GM12878 (cell line): ENCODE data around the gene DCC. TPM values are rescaled to one million over a fixed set of nuclear protein-coding genes. Genes with fewer than 3 reads are reported as not detected.

Experiments
- ATAC-seq: fragments of 200-7000 bp; cut with Tn5 transposase; 3 replicates; pipeline ENCODE4 v1.9.1; 2020; ENCODE audit warnings: mild to moderate bottlenecking, moderate library complexity
- BruUV-seq: library from RNA; stranded (reverse); fragments of 400-500 nt; replicated peaks from 2 replicates; lab custom pipeline; 2021; lab: Mats Ljungman, UMichigan
- CTCF ChIA-PET: fragments of 300-600 bp; sonication (Branson Sonifier 250); formaldehyde crosslinking; extraction: SDS; loops from one replicate; lab custom pipeline; 2021; ENCODE audit warnings: inconsistent platforms; lab: Yijun Ruan, JAX
- POLR2A ChIA-PET: fragments of 350-600 bp; formaldehyde crosslinking; extraction: SDS; loops from one replicate; lab custom pipeline; 2021; ENCODE audit warnings: inconsistent platforms; lab: Charles Lee
- RAD21 ChIA-PET: fragments of 300-600 bp; sonication (Branson Sonifier 250); formaldehyde crosslinking; loops from one replicate; lab custom pipeline; 2023; ENCODE audit warnings: antibody characterized with exemption; ENCODE audit not compliant: unreplicated experiment; lab: Charles Lee
- SMC1A ChIA-PET: fragments of 300-600 bp; sonication (Branson Sonifier 250); formaldehyde crosslinking; loops from one replicate; lab custom pipeline; 2023; ENCODE audit not compliant: unreplicated experiment, uncharacterized antibody; lab: Charles Lee
- DNase-seq: peaks from one replicate; pipeline ENCODE4 v3.0.0-alpha.2; 2011; ENCODE audit warnings: low read depth, low spot score
- FAIRE-seq: peaks from 3 replicates; lab custom pipeline; 2011; peaks lifted over from hg19 to GRCh38; lab: Jason Lieb, UNC
- H2AFZ ChIP-seq: 2 replicates; pipeline ENCODE4 v1.6.0; 2011; ENCODE audit warnings: low read depth, low read length, control low read depth; ENCODE audit not compliant: control insufficient read depth
- H3K27ac ChIP-seq: 2 replicates; pipeline ENCODE4 v1.5.1; 2011; ENCODE audit warnings: control low read depth; ENCODE audit not compliant: control insufficient read depth, insufficient read depth
- H3K27me3 ChIP-seq, 2 experiments: replicated peaks in 1 of 2; 2 replicates each; pipeline versions ENCODE4 v1.6.0 to v1.6.1; 2011; ENCODE audit warnings: low read length in 1 of 2; ENCODE audit not compliant: control insufficient read depth in 2 of 2, insufficient read depth in 2 of 2
- H3K36me3 ChIP-seq, 2 experiments: 2 replicates each; pipeline ENCODE4 v1.5.1; 2011; ENCODE audit warnings: low read length in 1 of 2; ENCODE audit not compliant: control insufficient read depth in 2 of 2, insufficient read depth in 2 of 2
- H3K4me1 ChIP-seq: 2 replicates; pipeline ENCODE4 v1.6.1; 2011; ENCODE audit warnings: mild to moderate bottlenecking, low read length, moderate library complexity, mixed read lengths; ENCODE audit not compliant: control insufficient read depth, insufficient read depth
- H3K4me2 ChIP-seq: 2 replicates; pipeline ENCODE4 v1.6.0; 2011; ENCODE audit warnings: control low read depth; ENCODE audit not compliant: control insufficient read depth, insufficient read depth
- H3K4me3 ChIP-seq: fragments of 200-600 bp; sonication (generic); 2 replicates; pipeline ENCODE4 v1.5.1; 2016
- H3K79me2 ChIP-seq: 2 replicates; pipeline ENCODE4 v1.6.0; 2011; ENCODE audit warnings: low read length; ENCODE audit not compliant: control insufficient read depth, insufficient read depth
- H3K9ac ChIP-seq: 2 replicates; pipeline ENCODE4 v1.8.0; 2011; ENCODE audit warnings: low read length, control low read depth, mixed read lengths; ENCODE audit not compliant: control insufficient read depth, insufficient read depth
- H3K9me3 ChIP-seq: replicated peaks from 3 replicates; pipeline ENCODE4 v1.5.1; 2011; ENCODE audit warnings: mild to moderate bottlenecking, low read length; ENCODE audit not compliant: control insufficient read depth, insufficient read depth
- H4K20me1 ChIP-seq: 2 replicates; pipeline ENCODE4 v1.6.0; 2011; ENCODE audit not compliant: control insufficient read depth, insufficient read depth
- ASH2L ChIP-seq: fragments of 300-600, 200-600 bp; sonication (generic); IDR thresholded peaks from 2 replicates; pipeline ENCODE4 v1.6.1; 2017; ENCODE audit warnings: low read depth, mild to moderate bottlenecking, borderline replicate concordance
- BHLHE40 ChIP-seq, 2 experiments: fragments of 450-650 bp in 1 of 2; IDR thresholded peaks; 2 replicates each; pipeline ENCODE4 v1.6.1; 2011 to 2017; ENCODE audit warnings: low read depth in 2 of 2, borderline replicate concordance in 1 of 2, improper control_type of control experiment in 1 of 2, low read length in 1 of 2, mild to moderate bottlenecking in 1 of 2
- CREB1 ChIP-seq: IDR thresholded peaks from 2 replicates; pipeline ENCODE4 v1.6.1; 2012; ENCODE audit warnings: low read depth, mild to moderate bottlenecking, inconsistent platforms
- DPF2 ChIP-seq: fragments of 450-650 bp; IDR thresholded peaks from 2 replicates; pipeline ENCODE4 v1.6.1; 2017; ENCODE audit warnings: mild to moderate bottlenecking
- EED ChIP-seq: sonication (generic); IDR thresholded peaks from 2 replicates; pipeline ENCODE4 v1.6.1; 2016; ENCODE audit warnings: antibody characterized with exemption, low read depth
- HDGF ChIP-seq: fragments of 450-650 bp; IDR thresholded peaks from 2 replicates; pipeline ENCODE4 v1.6.1; 2016; ENCODE audit warnings: antibody characterized with exemption
- JUNB ChIP-seq: IDR thresholded peaks from 2 replicates; pipeline ENCODE4 v1.6.1; 2016; ENCODE audit warnings: antibody characterized with exemption, mild to moderate bottlenecking
- KDM1A ChIP-seq: fragments of 200-600 bp; sonication (generic); IDR thresholded peaks from 2 replicates; pipeline ENCODE4 v1.6.1; 2016; ENCODE audit warnings: borderline replicate concordance
- NR2F1 ChIP-seq: fragments of 450-650 bp; conservative IDR thresholded peaks from 2 replicates; pipeline ENCODE4 v1.6.1; 2017; ENCODE audit warnings: mild to moderate bottlenecking
- POLR2A ChIP-seq: IDR thresholded peaks from 2 replicates; pipeline ENCODE4 v1.6.1; 2011; ENCODE audit warnings: low read depth, mild to moderate bottlenecking, low read length
- RCOR1 ChIP-seq: conservative IDR thresholded peaks from 2 replicates; pipeline ENCODE4 v1.6.1; 2012; ENCODE audit warnings: low read depth, low read length, improper control_type of control experiment
- SIN3A ChIP-seq: IDR thresholded peaks from 2 replicates; pipeline ENCODE4 v1.6.1; 2012; ENCODE audit warnings: low read depth, low read length, improper control_type of control experiment
- SPI1 ChIP-seq: IDR thresholded peaks from 2 replicates; pipeline ENCODE4 v1.6.1; 2011; ENCODE audit warnings: low read depth, mild to moderate bottlenecking, low read length, moderate library complexity, borderline replicate concordance; ENCODE audit not compliant: insufficient read depth
- SRF ChIP-seq, 2 experiments: IDR thresholded peaks; 2 replicates each; pipeline ENCODE4 v1.6.1; 2011; ENCODE audit warnings: low read depth in 2 of 2, low read length in 2 of 2, mild to moderate bottlenecking in 1 of 2, moderate library complexity in 1 of 2
- TAF1 ChIP-seq: IDR thresholded peaks from 2 replicates; pipeline ENCODE4 v1.6.1; 2011; ENCODE audit warnings: mild to moderate bottlenecking, low read depth, low read length, borderline replicate concordance
- ZNF24 ChIP-seq: fragments of 450-650 bp; IDR thresholded peaks from 2 replicates; pipeline ENCODE4 v1.6.1; 2017; ENCODE audit warnings: antibody characterized with exemption, mild to moderate bottlenecking
- ZNF274 ChIP-seq: IDR thresholded peaks from one replicate; pipeline ENCODE4 v1.8.0; 2011; ENCODE audit not compliant: insufficient read length, insufficient read depth
- in situ Hi-C: fragments of 300-500 bp; cut with MboI; formaldehyde crosslinking; loops from 9 replicates; pipeline ENCODE4 v1.14.3; 2018; ENCODE audit warnings: mixed read lengths
- intact Hi-C: fragments of 100-400 bp; cut with micrococcal nuclease; formaldehyde crosslinking; loops from one replicate; pipeline ENCODE4 v1.14.2; 2022; ENCODE audit not compliant: unreplicated experiment
- polyA plus RNA-seq, 11 experiments: library from polyadenylated mRNA; depleted of rRNA in 4 of 11; unstranded in 6 of 11; stranded (reverse) in 5 of 11; fragments of >200 nt; fragmentation: Nextera tagmentation in 4 of 11; fragmentation: Illumina TruSeq in 1 of 11; extraction: Ambion mirVana in 4 of 11; extraction: Trizol in 1 of 11; gene quantifications; 1 replicate in 1 of 11; 2 replicates in 10 of 11; pipeline versions ENCODE4 v1.2.1 to v1.2.3, GENCODE V29; 2011 to 2016; ENCODE audit warnings: inconsistent platforms in 2 of 11, missing spikeins in 2 of 11, low read depth in 1 of 11
- total RNA-seq, 4 experiments: library from RNA; depleted of rRNA in 3 of 4; stranded (reverse); fragments of >200 nt in 3 of 4; fragmentation: Illumina TruSeq in 1 of 4; extraction: Trizol in 1 of 4; gene quantifications; 2 replicates each; pipeline versions ENCODE4 v1.2.1 to v1.2.3, GENCODE V29; 2013 to 2021
- TF ChIP-seq, protein P1 (sequence below): IDR thresholded peaks from 2 replicates; pipeline ENCODE4 v1.6.1; 2011; ENCODE audit warnings: mild to moderate bottlenecking, low read depth, low read length, moderate library complexity; ENCODE audit not compliant: insufficient replicate concordance
- TF ChIP-seq, protein P2 (sequence below): IDR thresholded peaks from 2 replicates; pipeline ENCODE4 v1.6.1; 2012; ENCODE audit warnings: low read depth, low read length, improper control_type of control experiment
- TF ChIP-seq, protein P3 (sequence below): fragments of 450-650 bp; conservative IDR thresholded peaks from 2 replicates; pipeline ENCODE4 v1.6.1; 2017; ENCODE audit warnings: mild to moderate bottlenecking, moderate library complexity

The DCC gene
- total and polyA plus RNA-seq, 10 of the 15 experiments (the other 5 are each of a cell fraction or from before 2014, with no cell fraction given) = 0.01 TPM; not detected in 9

DNA sequence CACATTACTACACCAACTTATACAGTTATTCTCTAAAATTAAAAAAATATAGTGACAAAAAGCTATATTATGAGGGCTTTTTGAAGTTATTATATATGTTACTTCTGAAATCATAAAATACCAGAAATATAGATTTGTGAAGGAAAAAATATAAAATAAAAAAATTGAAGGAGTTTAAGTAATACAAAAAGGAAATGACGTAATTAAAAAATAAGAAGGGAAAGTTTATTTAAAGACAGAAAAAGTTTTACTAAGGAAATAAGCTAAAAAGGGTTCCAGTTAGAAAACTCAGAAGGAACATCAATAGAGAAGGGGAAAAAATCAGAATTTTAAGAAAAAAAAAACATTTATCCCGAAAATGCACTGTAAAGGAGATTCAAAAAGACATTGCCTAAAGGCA, 1187.4 kb downstream of the DCC start (continued):
- TF ChIP-seq TAF1 = no peak
- no peak for TF ChIP-seq JUNB
- TF ChIP-seq NR2F1 = no peak
- TF ChIP-seq POLR2A = no peak
- no peak for TF ChIP-seq HDGF
- TF ChIP-seq SPI1 = no peak
- no peak for TF ChIP-seq CREB1
- no peak for TF ChIP-seq ZNF24
- TF ChIP-seq ASH2L = no peak

DNA sequence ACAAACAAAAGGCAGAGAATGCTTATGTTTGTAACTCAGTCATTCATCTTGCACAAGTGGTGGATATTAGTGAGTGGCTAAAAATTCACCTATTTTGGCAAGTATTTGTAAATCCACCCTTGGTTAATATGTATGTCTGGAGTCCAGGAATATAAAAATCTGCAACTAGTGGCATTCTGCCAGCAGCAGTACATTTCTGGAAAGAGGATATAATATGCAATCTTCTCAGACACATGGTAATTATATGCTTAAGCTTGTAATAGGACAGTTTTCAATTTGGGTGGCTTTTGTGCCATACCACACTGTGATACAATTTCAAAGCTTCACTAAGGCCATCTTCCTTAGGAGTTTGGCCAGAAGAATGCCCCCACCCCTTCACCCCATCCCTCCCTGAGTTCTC, 1191.2 kb downstream of the DCC start:
- intact Hi-C loops (no loop called here), in situ Hi-C loops (no loop called here)
- H3K27me3 ChIP-seq = no peaks in the 10 kb centered on the region
- no peaks in the 10 kb centered on the region for H3K4me1 ChIP-seq
- SMC1A ChIA-PET = no interaction called here
- RAD21 ChIA-PET = no interaction called here
- BruUV-seq = no TSS peak
- CTCF ChIA-PET = no interaction called here
- H3K36me3 ChIP-seq = no peaks in the 10 kb centered on the region
- H3K4me2 ChIP-seq = no peak overlapping the region
- no peaks in the 10 kb centered on the region for H3K79me2 ChIP-seq
- H3K9me3 ChIP-seq = no peaks in the 10 kb centered on the region
- no peak for ATAC-seq
- no peak overlapping the region for H2AFZ ChIP-seq
- DNase-seq = no peak
- no peak for FAIRE-seq
- H3K9ac ChIP-seq = no peak overlapping the region
- H3K27ac ChIP-seq = no peak overlapping the region
- no peaks in the 10 kb centered on the region for H4K20me1 ChIP-seq
- POLR2A ChIA-PET = no interaction called here
- no peak overlapping the region for H3K4me3 ChIP-seq
- TF ChIP-seq KDM1A (no peak), BHLHE40 (IDR thresholded peaks at IDR 0.05; ENCODE audit: borderline replicate concordance in 1 of 2, low read depth in 2 of 2, low read length in 1 of 2) (no peak), ZNF274 (no peak), DPF2 (no peak), RCOR1 (no peak), SIN3A (no peak), EED (no peak), SRF (IDR thresholded peaks at IDR 0.05; ENCODE audit: low read depth in 2 of 2, low read length in 2 of 2) (no peak)
- TF ChIP-seq, protein P1, sequence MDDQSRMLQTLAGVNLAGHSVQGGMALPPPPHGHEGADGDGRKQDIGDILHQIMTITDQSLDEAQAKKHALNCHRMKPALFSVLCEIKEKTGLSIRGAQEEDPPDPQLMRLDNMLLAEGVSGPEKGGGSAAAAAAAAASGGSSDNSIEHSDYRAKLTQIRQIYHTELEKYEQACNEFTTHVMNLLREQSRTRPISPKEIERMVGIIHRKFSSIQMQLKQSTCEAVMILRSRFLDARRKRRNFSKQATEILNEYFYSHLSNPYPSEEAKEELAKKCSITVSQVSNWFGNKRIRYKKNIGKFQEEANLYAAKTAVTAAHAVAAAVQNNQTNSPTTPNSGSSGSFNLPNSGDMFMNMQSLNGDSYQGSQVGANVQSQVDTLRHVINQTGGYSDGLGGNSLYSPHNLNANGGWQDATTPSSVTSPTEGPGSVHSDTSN = no peak
- TF ChIP-seq, protein P2, sequence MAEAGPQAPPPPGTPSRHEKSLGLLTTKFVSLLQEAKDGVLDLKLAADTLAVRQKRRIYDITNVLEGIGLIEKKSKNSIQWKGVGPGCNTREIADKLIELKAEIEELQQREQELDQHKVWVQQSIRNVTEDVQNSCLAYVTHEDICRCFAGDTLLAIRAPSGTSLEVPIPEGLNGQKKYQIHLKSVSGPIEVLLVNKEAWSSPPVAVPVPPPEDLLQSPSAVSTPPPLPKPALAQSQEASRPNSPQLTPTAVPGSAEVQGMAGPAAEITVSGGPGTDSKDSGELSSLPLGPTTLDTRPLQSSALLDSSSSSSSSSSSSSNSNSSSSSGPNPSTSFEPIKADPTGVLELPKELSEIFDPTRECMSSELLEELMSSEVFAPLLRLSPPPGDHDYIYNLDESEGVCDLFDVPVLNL = no peak
- TF ChIP-seq, protein P3, sequence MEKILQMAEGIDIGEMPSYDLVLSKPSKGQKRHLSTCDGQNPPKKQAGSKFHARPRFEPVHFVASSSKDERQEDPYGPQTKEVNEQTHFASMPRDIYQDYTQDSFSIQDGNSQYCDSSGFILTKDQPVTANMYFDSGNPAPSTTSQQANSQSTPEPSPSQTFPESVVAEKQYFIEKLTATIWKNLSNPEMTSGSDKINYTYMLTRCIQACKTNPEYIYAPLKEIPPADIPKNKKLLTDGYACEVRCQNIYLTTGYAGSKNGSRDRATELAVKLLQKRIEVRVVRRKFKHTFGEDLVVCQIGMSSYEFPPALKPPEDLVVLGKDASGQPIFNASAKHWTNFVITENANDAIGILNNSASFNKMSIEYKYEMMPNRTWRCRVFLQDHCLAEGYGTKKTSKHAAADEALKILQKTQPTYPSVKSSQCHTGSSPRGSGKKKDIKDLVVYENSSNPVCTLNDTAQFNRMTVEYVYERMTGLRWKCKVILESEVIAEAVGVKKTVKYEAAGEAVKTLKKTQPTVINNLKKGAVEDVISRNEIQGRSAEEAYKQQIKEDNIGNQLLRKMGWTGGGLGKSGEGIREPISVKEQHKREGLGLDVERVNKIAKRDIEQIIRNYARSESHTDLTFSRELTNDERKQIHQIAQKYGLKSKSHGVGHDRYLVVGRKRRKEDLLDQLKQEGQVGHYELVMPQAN = no peak
